GM23248 (cell line): ENCODE data around the gene BTD.

ENCODE experiments used
- EZH2 ChIP-seq: fragments of 200-600 bp; sonication (generic); IDR thresholded peaks from 2 replicates; pipeline ENCODE4 v1.6.1; 2018; ENCODE audit warnings: antibody characterized with exemption, mild to moderate bottlenecking; ENCODE audit not compliant: insufficient read depth, poor library complexity, severe bottlenecking
- EZH2phosphoT487 ChIP-seq: fragments of 200-600 bp; sonication (generic); IDR thresholded peaks from 2 replicates; pipeline ENCODE4 v1.6.1; 2018; ENCODE audit warnings: antibody characterized with exemption, moderate library complexity, mild to moderate bottlenecking, low read depth; ENCODE audit not compliant: insufficient read depth

DNA sequence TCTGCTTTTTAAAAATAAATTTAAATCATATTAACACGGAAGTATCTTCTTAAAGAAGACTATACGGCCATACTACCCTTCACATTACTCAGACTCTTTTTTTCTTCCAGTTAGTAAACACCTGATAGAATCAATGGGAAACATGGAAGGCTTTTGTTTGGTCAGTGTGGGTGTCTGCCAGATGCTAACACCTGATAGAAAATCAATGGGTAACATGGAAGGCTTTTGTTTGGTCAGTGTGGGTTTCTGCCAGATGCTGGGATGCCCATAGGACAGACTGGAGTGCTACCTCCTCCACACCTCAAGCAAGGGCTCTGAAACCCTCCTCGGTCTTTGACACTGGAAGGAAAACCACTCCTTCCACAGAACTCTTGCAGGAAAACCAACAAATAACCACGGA lies 29.4 kb upstream of the BTD start:
- TF ChIP-seq EZH2 = no peak
- no peak for TF ChIP-seq EZH2phosphoT487
